Osteocyte (in vitro differentiated cells): ENCODE results near the gene NKIRAS1. TPM values are rescaled to one million over a fixed set of nuclear protein-coding genes. Genes with fewer than 3 reads are reported as not detected.
"Not testable (repeated sequence)": the region's sequence is repeated elsewhere in the genome, so short reads cannot be mapped to it uniquely, and the experiment has no call there.

ENCODE experiments used
- DNase-seq: peaks from one replicate; pipeline ENCODE4 v3.0.0; 2021; ENCODE audit warnings: mixed read lengths; ENCODE audit not compliant: unreplicated experiment; ENCODE audit errors: extremely low spot score
- H3K27ac Mint-ChIP-seq: one replicate; pipeline ENCODE4 v1.8.0; 2021; ENCODE audit warnings: mild to moderate bottlenecking, mixed read lengths; ENCODE audit not compliant: unreplicated experiment
- H3K27me3 Mint-ChIP-seq: one replicate; pipeline ENCODE4 v1.8.0; 2021; ENCODE audit warnings: mixed read lengths; ENCODE audit not compliant: unreplicated experiment
- H3K36me3 Mint-ChIP-seq: one replicate; pipeline ENCODE4 v1.8.0; 2021; ENCODE audit warnings: mixed read lengths; ENCODE audit not compliant: unreplicated experiment
- H3K4me1 Mint-ChIP-seq: one replicate; pipeline ENCODE4 v1.8.0; 2021; ENCODE audit warnings: mixed read lengths; ENCODE audit not compliant: unreplicated experiment
- H3K4me3 Mint-ChIP-seq: one replicate; pipeline ENCODE4 v1.8.0; 2021; ENCODE audit warnings: mild to moderate bottlenecking, moderate library complexity, mixed read lengths; ENCODE audit not compliant: unreplicated experiment
- H3K9me3 Mint-ChIP-seq: one replicate; pipeline ENCODE4 v1.8.0; 2021; ENCODE audit warnings: mixed read lengths; ENCODE audit not compliant: unreplicated experiment
- total RNA-seq: library from RNA; stranded (reverse); gene quantifications from 2 replicates; pipeline ENCODE4 v1.2.1, GENCODE V29; 2021
- TF ChIP-seq, protein P1 (sequence below): fragments of 200-600 bp; sonication (generic); IDR thresholded peaks from 2 replicates; pipeline ENCODE4 v1.5.0; 2021; ENCODE audit warnings: antibody characterized with exemption, mild to moderate bottlenecking, moderate library complexity

The NKIRAS1 gene
- total RNA-seq, 1 donor from 2014 or later = 13.1 TPM

DNA sequence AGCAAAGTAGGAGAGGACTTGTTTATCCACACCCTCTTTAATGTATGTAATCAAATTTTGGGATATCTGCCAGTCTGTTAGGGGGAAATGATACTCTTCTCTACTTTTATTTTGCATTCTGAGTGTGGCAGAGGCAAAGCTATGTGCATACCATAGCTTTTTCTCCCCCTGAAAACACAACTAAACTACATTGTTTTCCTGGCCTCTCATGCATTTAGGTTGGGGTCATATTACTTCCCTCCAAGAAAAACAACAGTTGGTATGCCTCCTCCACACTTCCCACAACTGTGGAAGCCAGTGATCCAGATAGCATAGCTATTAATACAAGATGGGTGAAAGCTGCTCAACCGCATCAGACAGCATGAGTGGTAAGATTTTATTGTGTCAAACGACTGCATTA is 7.0 kb upstream of the NKIRAS1 start:
- Mint-ChIP-seq H3K4me3 (no peak overlapping the region), H3K36me3 (peaks cover 24% of the 10 kb centered on the region), H3K27ac (peak overlapping the region; percentile 73), H3K27me3 (no peaks in the 10 kb centered on the region), H3K9me3 (no peaks in the 10 kb centered on the region), H3K4me1 (peaks cover 43% of the 10 kb centered on the region)
- TF ChIP-seq, protein P1, sequence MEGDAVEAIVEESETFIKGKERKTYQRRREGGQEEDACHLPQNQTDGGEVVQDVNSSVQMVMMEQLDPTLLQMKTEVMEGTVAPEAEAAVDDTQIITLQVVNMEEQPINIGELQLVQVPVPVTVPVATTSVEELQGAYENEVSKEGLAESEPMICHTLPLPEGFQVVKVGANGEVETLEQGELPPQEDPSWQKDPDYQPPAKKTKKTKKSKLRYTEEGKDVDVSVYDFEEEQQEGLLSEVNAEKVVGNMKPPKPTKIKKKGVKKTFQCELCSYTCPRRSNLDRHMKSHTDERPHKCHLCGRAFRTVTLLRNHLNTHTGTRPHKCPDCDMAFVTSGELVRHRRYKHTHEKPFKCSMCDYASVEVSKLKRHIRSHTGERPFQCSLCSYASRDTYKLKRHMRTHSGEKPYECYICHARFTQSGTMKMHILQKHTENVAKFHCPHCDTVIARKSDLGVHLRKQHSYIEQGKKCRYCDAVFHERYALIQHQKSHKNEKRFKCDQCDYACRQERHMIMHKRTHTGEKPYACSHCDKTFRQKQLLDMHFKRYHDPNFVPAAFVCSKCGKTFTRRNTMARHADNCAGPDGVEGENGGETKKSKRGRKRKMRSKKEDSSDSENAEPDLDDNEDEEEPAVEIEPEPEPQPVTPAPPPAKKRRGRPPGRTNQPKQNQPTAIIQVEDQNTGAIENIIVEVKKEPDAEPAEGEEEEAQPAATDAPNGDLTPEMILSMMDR = no peak
- DNase-seq = no peak

DNA sequence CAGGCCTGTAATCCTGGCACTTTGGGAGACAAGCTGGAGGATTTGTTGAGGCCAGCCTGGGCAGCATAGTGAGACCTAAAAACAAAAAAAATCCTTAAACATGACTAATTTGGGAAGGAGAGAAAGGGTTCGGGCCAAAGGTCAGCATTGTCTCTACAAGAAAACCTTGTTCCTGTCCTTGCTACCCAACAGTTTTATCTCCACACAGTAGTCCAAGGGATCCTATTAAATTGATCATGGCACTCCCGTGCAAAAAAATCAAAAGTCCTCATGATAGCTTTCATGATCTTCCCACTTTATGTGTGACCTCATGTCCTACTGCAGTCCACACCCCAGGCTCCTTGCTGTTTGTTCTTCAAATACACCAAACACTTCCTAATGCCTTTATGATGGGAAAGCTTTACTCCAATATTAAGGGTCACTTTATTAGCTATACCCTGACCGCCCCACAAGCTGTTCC is 4.3 kb upstream of the NKIRAS1 start:
- peaks cover 56% of the 10 kb centered on the region for H3K4me1 Mint-ChIP-seq
- H3K27ac Mint-ChIP-seq = peak overlapping the region; percentile 50

DNA sequence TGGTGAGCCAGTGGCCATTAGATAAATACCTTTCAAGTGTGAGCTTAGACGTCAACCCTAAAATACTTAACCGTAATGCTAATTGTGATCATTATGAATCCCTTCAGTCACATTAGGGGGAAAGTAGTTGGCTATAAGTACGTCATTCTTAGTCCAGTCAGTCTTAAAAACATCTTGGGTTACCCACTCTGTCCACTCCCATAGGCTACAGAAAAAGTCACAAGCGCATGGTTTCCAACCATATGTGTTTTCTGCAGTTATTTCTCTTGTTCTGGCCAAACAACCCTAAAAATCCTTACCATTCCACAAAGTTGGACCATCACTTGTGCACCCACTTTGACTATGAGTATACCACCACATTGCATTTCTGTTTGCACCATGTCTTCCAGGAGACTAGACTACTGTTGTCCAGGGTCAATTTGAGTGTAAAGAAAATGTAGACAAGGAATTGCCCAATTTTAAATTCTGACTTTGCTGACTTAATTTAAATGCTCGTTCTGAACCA is 3.4 kb upstream of the NKIRAS1 start:
- H3K4me1 Mint-ChIP-seq = peaks cover 64% of the 10 kb centered on the region
- H3K4me3 Mint-ChIP-seq = no peak overlapping the region
- H3K36me3 Mint-ChIP-seq = peaks cover 35% of the 10 kb centered on the region
- peak overlapping the region; percentile 36 for H3K27ac Mint-ChIP-seq
- TF ChIP-seq, protein P1 = no peak
- no peak for DNase-seq
- H3K27me3 Mint-ChIP-seq = no peaks in the 10 kb centered on the region
- no peaks in the 10 kb centered on the region for H3K9me3 Mint-ChIP-seq

More for the DNA sequence above, 4.3 kb upstream of the NKIRAS1 start:
- no peak for DNase-seq
- TF ChIP-seq, protein P1 = no peak
- Mint-ChIP-seq H3K27me3 (no peaks in the 10 kb centered on the region), H3K4me3 (no peak overlapping the region), H3K36me3 (peaks cover 35% of the 10 kb centered on the region), H3K9me3 (no peaks in the 10 kb centered on the region)

DNA sequence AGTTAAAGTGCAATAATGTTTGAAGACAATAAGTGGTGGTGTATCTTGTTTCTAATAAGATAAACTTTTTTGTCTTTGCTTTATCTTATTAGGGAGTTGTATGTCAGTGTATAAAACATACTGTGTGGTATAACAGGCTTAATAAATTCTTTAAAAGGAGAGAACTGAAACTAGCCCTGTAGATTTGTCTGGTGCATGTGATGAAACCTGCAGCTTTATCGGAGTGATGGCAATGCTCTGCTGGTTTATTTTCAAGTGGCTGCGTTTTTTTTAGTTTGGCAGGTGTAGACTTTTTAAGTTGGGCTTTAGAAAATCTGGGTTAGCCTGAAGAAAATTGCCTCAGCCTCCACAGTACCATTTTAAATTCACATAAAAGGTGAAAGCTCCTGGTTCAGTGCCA is 2.8 kb upstream of the NKIRAS1 start:
- H3K4me1 Mint-ChIP-seq = peaks cover 67% of the 10 kb centered on the region
- H3K9me3 Mint-ChIP-seq = no peaks in the 10 kb centered on the region
- H3K27me3 Mint-ChIP-seq = no peaks in the 10 kb centered on the region
- DNase-seq = no peak
- H3K36me3 Mint-ChIP-seq = peaks cover 35% of the 10 kb centered on the region
- H3K27ac Mint-ChIP-seq = no peak overlapping the region
- H3K4me3 Mint-ChIP-seq = no peak overlapping the region
- TF ChIP-seq, protein P1 = no peak

DNA sequence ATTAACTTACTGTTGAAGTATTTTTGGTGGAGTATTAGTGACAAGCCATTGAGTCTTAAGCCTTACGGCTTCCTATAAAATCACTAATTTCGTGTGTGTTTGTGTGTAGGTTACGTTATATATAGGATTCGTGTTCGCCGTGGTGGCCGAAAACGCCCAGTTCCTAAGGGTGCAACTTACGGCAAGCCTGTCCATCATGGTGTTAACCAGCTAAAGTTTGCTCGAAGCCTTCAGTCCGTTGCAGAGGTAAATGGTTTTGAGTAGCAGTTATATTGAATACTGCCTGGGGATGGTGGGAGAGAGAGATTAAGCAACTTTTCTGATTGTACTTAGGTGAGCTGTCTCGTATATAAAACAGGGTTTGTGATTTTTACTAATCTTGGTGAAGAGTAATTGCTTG is 1.5 kb upstream of the NKIRAS1 start:
- H3K27ac Mint-ChIP-seq = peak overlapping the region; percentile 89
- not testable (repeated sequence) for DNase-seq, H3K9me3 Mint-ChIP-seq, H3K27me3 Mint-ChIP-seq
- H3K36me3 Mint-ChIP-seq = peaks cover 38% of the 10 kb centered on the region
- H3K4me3 Mint-ChIP-seq = peak overlapping the region; percentile 93
- H3K4me1 Mint-ChIP-seq = peaks cover 61% of the 10 kb centered on the region

DNA sequence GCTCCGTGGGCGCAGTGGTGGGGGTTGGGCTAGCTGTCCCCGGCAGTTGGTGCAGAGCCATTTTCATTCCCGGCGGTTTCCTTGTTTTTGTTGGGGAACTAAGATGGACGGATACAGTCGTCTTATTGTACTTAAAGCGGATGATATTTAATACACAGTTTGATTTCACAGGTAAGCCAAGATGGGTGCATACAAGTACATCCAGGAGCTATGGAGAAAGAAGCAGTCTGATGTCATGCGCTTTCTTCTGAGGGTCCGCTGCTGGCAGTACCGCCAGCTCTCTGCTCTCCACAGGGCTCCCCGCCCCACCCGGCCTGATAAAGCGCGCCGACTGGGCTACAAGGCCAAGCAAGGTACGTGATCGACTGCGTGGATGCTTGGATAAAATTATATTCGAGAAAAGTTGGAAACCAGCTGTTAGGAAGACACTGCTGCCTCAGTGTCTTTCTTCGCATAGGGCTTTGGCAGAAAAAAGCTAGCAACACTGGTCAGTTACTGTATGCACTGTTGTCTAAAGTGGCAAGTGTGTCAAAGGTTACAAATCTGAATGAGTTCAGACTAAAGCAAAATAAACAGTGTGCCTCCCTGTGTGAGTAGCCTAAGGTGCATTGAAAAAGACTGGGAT is 1.0 kb upstream of the NKIRAS1 start:
- Mint-ChIP-seq H3K36me3 (peaks cover 38% of the 10 kb centered on the region), H3K4me1 (peaks cover 55% of the 10 kb centered on the region), H3K4me3 (peak overlapping the region; percentile 93), H3K27ac (peak overlapping the region; percentile 89)
- not testable (repeated sequence) for DNase-seq, H3K27me3 Mint-ChIP-seq, H3K9me3 Mint-ChIP-seq
